NCI-H1105 (cell line): ENCODE data around the gene CFAP298.
"Not testable (repeated sequence)": the region's sequence is repeated elsewhere in the genome, so short reads cannot be mapped to it uniquely, and the experiment has no call there.

ENCODE experiments used
- DNase-seq: peaks from one replicate; lab custom pipeline; 2025; lab: John Stamatoyannopoulos, UW

Gene CFAP298

GRCh38 chr21:32612075-32612998 lies at the start of gene CFAP298:
CFAP298 (minus strand) TSS chr21:32612377; CDS start chr21:32612243, 134 bp downstream.
- DNase-seq: peak; percentile 84

DNA sequence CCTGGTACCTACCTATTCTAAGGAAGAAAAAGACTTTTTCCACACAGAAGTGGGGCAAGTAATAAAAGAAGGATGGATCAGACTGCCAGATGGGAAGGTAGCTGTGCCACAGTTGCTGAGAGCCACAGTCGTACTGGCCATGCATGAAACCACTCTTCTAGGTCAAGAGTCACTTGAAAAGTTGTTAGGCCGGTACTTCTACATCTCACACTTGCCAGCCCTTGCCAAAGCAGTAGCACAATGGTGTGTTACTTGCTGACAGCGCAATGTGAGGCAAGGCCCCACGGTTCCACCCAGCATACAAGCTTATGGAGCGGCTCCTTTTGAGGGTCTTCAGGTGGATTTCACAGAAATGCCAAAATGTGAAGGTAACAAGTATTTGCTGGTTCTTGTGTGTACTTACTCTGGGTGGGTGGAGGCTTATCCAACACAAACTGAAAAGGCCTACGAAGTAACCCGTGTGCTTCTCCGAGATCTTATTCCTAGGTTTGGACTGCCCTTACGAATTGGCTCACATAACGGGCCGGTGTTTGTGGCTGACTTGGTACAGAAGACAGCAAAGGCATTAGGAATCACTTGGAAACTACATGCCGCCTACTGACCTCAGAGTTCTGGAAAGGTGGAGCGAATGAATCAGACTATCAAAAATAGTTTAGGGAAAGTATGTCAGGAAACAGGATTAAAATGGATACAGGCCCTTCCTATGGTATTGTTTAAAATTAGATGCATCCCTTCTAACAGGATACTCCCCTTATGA lies 49.0 kb upstream of the CFAP298 start:
- not testable (repeated sequence) for DNase-seq

DNA sequence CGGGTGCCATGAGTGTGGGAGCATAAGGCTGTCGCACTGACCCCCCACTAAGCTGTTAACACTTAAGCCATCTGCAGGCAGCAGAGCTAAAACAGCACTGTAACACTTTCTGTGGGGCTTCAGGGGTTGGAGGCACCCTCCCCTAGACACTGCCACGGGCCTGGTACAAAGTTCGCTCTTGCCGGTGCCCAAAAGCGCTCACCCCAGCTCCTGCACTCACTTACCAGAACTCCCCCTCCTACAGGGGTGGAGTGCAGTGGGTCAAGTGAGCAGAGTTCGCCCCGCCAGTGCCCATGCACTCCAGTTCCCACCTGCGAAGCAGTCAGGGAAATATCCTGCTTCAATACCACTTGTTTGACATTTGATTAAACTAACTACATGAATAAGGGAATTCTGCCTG lies 46.3 kb upstream of the CFAP298 start:
- no peak for DNase-seq

- DNase-seq: peak; percentile 0
These were observed 41.2 kb upstream of the CFAP298 start for GRCh38 chr21:32653326-32653901.

- no peak for DNase-seq
These were observed 36.0 kb upstream of the CFAP298 start for GRCh38 chr21:32648165-32648564.

GRCh38 chr21:32645261-32646182 lies 33.3 kb upstream of the CFAP298 start:
- DNase-seq: no peak

DNA sequence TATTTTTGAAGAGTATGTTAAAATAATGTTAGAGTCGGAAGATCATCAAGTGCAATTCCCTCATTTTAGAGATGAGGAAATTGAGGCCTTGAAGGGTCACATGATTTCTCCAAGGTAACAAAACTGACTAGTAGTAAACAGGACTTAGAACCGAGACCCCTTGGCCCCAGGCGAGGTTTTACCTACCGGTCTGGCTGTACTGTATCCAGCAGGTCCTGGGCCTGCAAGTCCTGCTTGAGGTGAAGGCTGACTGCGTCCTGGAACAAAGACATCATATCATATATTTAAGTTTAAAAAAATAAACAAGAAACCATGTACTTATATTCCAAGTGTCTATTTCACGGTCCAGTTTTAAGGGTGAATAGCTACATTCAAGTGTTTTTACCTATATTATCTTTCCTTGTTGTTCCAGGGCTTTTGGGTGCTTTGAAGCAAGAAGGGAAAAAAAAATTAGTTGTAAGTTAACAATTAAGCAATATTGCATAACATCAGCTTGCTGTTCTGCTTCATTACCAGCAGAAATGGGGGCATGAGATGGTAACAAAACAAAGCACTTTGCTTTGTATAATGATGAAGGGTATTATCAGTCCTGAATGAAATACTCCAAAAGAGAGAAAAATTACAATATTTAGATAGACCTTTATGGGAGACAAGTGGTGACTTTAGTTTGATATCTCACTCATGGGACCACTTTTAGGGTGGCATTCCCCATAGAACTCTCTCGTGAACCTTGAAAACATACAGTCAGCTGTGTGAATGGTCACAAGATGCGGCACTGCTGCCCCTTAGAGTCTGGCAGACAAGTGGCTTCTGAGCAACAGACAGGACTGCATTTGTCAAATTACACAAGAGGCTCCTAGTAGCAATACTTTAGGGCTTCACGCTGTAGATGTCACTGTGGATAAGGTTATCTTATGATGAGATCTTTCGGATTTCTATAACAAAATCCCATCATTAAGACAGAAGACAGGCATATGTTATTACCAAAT lies 29.8 kb upstream of the CFAP298 start:
- DNase-seq: no peak

DNA sequence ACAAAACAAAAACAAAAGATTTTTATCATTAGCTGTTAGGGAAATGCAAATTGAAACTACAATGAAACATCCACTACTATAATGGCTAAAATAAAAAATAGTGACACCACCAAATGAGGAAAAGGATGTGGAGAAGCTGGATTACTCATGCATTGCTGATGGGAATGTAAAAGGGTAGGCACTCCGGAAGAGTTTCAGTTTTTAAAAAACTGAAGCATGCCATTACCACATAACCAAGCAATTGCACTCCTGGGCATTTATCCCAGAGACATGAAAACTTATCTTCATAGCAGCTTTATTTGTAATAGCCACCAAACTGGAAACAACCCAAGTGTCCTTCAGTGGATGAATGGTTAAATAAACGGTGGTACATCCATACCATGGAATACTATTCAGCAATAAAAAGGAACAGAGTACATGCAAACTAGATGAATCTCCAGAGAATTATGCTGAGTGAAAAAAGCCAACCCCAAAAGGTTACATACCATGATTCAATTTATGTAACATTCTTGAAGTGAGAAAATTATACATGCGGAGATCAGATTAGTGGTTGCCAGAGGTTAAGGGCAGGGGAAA lies 14.5 kb upstream of the CFAP298 start:
- DNase-seq: no peak

DNA sequence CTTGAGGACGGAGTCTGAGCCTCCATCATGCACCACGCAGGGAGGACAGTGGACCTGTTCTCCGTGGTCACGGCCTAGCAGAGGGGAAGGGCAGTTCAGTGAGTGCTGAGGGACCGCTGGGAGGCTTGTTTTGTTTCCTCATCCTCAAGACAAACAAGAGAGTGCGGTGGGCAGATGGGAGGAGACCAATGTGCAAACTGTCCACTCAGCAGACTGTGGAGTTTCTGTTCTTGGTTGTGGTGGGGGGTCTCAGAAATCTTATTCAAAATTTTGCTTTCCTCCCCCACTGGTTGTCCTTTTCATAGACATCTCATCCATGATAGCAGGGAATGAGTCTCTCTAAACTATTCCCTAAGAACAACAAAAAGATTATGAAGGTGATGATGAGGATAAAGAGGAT lies 6.0 kb upstream of the CFAP298 start:
- not testable (repeated sequence) for DNase-seq

DNA sequence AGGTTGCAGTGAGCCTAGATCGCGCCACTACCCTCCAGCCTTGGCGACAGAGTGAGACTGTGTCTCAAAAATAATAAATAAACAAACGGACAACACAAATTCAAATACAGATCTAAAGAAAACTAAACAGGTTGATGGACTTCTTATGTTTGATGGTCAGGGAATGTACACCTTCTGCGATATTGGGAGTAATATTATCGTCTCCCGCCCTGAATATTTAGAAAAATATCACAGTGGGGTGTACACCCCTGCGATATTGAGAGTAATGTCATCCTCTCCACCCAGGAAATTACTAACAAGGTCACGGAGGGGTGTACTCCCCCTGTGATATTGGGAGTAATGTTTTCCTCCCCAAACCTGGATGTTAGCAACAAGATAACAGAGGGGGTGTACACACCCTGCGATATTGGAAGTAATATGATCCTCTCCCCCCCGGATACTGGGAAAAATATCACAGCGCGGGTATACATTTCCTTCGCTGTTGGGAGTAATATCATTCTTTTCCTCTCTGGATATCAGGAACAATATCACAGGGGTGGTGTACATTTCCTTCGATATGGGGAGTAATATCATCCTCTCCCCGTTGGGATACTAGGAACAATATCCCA lies 1.4 kb upstream of the CFAP298 start:
- no peak for DNase-seq

DNA sequence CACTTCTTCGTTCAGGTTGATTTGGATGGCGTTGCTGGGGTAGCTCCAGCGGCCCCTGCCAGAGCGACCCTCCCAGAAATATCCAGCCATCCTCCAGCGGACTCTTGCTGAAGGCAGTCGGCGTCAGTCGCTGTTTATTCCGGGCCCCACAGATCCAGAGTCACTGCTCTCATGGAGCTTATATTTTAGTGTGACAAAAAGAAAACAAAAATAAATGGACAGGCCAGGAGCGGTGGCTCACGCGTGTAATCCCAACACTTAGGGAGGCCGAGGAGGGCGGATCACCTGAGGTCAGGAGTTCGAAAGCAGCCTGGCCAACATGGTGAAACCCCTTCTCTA lies 791 bp upstream of the CFAP298 start:
- no peak for DNase-seq

GRCh38 chr21:32611471-32611997 lies 643 bp downstream of the CFAP298 start:
- DNase-seq: no peak

DNA sequence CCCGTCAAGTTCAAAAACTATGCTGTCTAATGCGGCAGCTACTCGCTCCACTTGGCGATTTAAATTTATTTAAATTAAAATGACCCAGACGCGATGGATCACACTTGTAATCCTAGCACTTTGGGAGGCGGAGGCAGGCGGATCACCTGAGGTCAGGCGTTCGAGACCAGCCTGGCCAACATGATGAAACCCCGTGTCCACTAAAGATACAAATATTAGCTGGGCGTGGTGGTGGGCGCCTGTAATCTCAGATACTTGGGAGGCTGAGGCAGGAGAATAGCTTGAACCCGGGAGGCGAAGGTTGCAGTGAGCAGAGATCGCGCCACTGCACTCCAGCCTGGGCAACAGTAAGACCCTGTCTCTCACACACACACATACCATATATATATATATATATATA lies 1.2 kb downstream of the CFAP298 start:
- not testable (repeated sequence) for DNase-seq

DNA sequence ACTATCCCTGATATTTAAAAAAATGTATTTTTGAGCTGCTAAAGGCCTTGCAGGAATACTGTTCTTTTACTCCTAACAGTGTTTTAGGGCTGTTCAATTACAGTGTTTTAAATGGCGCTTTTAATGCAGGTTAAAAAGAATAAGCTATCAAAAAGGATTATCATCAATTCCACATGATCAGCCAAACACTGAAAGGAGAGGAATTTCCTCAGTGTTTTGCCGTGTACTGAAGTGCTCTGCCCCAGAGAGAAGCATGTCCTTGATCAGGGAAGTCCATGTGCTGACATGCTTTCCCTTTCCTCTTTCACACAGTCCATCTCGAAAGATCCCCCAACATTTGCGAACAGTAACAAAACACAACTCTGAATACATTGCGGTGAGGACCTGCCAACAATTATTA lies 3.3 kb downstream of the CFAP298 start:
- no peak for DNase-seq

- no peak for DNase-seq
These were observed 6.7 kb downstream of the CFAP298 start for GRCh38 chr21:32605469-32605868.

GRCh38 chr21:32604464-32604863 lies 7.7 kb downstream of the CFAP298 start:
- DNase-seq: peak; percentile 12

DNA sequence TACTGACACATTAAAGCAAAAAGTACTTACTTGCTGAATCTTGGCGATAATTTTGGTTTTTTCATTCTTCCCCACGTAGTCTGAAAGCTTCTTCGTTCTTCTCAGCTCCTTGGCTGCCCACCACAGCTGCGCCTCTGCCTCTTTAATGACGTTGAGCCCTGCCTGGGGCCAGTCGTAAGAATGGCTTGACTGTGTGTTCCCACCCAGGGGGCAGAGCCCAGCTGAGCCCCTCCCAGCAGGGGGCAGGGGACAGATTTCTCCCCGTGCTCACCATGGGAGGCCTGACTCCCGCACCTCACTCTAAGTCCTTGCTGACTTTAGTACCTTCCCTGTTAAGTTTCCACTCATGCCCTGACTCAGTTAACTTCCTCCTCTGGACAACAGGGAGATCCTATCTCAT lies 9.0 kb downstream of the CFAP298 start:
- no peak for DNase-seq

DNA sequence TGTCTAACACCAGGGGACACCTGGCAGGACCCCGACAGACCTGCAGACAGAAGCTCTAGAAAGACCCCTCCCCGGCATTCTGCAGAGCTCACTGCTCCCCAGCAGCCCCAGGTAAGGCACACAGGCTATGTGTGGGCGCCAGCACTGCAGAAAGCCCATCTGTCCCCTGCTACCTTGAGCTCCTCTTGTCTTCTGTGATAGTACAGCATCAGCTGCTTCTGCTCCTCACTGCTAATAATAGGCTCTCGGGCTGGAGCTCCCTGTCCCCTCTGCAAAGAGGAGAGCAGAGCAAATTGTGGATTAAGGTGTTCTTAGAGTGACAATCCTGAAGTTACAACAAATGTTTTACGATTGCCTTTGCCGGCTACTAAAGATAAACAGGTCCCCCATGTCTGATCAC lies 10.1 kb downstream of the CFAP298 start:
- DNase-seq: no peak

- no peak for DNase-seq
These were observed 12.7 kb downstream of the CFAP298 start for GRCh38 chr21:32599526-32599925.
